RKO (cell line): ENCODE data around the gene ATF7IP2.
"Not testable (repeated sequence)": the region's sequence is repeated elsewhere in the genome, so short reads cannot be mapped to it uniquely, and the experiment has no call there.

Source experiments
- DNase-seq: peaks from one replicate; pipeline ENCODE4 v3.0.0-alpha.2; 2016; ENCODE audit warnings: low spot score

ATF7IP2 gene

DNA sequence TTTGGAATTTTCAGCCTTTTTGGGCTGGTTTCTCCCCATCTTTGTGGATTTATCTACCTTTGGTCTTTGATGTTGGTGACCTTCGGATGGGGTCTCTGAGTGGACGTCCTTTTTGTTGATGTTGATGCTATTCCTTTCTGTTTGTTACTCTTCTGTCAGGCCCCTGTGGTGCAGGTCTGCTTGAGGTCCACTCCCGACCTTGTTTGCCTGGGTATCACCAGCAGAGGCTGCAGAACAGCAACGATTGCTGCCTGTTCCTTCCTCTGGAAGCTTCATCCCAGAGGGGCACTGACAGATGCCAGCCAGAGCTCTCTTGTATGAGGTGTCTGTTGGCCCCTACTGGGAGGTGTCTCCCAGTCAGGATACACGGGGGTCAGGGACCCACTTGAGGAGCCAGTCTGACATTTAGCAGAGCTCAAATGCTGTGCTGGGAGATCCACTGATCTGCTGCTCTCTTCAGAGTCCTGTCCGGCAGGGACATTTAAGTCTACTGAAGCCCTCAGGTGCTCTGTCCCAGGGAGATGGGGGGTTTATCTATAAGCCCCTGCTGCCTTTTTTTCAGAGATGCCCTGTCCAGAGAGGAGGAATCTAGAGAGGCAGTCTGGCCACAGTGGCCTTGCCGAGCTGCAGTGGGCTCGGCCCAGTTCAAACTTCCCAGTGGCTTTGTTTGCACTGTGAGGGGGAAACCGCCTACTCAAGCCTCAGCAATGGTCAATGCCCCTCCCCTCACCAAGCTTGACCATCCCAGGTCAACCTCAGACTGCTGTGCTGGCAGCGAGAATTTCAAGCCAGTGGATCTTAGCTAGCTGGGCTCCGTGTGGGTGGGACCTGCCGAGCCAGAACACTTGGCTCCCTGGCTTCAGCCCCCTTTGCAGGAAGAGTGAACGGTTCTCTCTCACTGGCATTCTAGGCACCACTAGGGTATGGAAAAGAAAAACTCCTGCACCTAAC is 66.6 kb downstream of the ATF7IP2 start:
- not testable (repeated sequence) for DNase-seq

DNA sequence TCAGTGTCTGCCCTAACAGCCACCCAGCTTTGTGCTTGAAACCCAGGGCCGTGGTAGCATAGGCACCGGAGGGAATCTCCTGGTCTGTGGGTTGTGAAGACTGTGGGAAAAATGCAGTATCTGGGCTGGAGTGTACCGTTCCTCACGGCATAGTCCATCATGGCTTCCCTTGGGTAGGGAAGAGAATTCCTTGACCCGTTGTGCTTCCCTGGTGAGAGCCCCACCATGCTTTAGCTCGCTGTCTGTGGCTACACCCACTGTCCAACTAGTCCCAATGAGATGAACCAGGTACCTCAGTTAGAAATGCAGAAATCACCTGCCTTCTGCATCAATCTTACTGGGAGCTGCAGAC is 67.3 kb downstream of the ATF7IP2 start:
- DNase-seq: no peak

DNA sequence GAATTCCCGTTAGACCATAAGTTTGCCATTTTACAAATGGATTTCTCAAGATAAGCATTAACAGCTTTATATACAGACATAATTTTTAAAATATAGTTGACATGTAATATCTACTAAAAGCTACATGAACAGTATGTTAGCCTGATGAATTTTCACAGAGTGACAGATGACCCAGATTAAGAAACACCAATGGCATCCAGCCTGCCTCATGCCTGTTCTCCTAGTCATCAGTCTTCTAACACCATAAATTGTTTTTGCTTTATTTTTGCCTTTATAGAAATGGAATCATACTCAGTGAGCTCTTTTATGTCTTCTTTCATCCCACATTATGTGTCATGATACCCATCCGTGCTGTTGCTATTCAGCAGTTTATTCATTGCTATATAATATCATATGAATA is 80.0 kb downstream of the ATF7IP2 start:
- DNase-seq: no peak

DNA sequence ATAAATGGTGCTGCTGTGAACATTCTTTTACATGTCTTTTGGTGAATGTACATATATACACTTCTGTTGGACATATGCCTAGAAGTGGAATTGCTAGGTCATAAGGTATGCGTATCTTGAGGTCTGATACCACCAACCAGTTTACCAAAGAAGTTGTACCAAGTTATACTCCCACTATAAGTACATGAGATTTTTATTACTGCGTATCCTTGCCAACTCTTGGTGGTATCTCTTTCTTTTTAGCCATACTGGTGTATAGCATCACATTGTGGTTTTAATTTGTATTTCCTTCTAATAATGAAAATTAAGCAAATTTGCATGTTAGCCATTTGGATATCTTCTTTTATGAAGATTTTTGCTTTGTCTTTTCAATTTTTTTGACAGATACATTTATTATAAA is 80.5 kb downstream of the ATF7IP2 start:
- DNase-seq: no peak

DNA sequence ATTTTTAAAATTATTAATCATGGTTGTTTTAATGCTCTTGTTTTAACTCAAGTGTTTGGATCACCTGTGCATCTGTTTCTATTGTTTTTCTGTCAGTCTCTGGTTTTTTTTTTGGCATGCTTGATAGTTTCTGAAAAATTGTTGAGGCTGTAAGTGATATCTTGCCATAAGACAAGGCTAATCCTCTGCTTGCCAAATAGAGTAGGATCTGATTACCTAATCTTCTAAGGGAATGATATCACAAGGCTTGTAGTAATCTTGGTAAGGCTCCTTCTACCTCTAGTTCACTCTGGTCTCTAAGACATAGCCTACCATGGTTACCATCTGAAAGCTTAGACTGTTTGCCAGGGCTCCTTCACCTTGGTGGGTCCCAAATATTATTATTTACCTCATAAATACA is 81.0 kb downstream of the ATF7IP2 start:
- no peak for DNase-seq

DNA sequence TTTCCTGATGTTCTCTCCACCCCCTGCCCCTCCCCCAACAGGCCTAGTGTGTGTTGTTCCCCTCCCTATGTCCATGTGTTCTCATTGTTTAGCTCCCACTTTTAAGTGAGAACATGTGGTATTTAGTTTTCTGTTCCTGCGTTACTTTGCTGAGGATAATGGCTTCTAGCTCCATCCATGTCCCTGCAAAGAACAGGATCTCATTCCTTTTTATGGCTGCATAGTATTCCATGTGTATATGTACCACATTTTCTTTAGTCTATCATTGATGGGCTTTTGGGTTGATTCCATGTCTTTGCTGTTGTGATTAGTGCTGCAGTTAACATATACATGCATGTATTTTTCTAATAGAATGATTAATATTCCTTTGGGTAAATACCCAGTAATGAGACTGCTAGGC is 90.8 kb downstream of the ATF7IP2 start:
- DNase-seq: not testable (repeated sequence)

DNA sequence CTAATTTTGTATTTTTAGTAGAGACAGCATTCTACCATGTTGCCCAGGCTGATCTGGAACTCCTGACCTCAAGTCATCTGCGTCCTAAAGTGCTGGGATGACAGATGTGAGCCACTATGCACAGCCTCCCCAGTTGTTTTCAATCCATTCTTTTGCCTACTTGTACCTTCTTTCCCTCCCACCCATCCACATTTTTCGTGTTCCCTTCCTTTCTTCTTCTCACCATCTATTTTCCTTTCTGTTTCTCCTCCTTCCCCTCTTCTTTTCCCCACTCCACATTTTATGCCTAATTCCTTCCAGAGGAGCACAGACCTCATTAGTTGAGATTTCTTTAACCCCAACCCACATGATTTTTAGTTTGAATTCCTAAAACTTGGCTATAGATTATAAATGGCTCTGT is 94.3 kb downstream of the ATF7IP2 start:
- no peak for DNase-seq

DNA sequence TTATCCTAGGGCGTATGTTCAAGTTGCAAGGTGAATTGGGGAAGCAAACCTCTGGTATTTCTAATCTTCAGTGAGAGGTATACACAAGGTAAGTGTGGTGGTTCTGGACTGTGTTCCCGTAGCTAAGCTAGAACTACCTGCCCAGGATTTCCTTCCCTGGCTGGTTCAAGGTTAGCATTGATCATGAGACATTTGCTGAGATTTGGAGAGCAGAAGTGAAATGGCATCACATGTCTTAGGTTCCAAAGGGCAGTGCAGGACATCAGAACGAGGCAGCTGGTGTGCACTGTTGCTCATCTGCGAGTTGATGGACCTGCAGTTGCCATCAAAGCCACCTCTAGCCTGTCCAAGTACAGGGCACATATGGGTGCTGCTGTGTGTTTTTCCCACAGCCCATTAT is 99.3 kb downstream of the ATF7IP2 start:
- DNase-seq: no peak

DNA sequence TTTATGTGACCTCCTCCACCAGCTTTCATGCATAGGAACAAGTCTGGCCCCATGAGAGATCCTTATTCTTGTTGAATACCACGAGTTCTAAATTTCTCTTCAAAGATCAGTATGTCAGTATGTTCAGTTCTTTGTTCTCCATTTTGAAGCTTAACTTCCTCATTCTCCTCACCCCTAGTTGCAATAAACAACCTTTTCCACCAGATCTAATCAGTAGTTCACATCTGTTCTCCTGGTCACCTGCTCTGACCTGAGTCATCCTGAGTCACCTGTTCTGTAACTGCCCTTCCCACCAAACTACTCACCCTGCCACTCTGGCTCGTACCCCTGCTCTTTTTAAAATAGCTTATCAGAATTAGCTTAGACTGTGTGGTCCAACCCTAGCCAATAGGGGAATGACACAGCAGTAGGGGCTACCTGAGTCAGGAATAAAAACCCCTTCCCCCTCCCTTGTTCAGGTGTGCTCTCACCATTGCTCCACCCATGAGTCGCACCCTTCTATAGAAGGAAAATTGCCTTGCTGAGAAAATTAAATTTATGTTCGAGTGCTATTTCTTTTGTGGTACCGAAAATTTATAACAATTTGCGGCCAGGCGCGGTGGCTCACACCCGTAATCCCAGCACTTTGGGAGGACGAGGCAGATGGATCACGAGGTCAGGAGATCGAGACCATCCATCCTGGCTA is 100.0 kb downstream of the ATF7IP2 start:
- DNase-seq: no peak

DNA sequence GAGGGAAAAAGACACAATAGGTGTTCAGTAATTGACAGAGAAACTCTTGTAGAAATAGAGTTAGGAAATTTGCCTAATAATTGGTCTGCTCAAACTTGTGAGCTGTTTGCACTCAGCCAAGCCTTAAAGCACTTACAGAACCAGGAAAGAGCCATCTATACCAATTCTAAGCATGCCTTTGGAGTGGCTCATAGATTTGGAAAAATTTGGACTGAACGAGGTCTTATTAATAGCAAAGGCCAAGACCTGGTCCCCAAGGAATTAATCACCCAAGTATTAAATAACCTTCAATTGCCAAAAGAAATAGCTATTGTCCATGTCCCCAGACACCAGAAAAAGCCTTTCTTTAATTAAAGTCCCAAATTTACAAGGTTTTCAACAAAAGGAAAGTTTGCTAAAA is 104.3 kb downstream of the ATF7IP2 start:
- DNase-seq: no peak

DNA sequence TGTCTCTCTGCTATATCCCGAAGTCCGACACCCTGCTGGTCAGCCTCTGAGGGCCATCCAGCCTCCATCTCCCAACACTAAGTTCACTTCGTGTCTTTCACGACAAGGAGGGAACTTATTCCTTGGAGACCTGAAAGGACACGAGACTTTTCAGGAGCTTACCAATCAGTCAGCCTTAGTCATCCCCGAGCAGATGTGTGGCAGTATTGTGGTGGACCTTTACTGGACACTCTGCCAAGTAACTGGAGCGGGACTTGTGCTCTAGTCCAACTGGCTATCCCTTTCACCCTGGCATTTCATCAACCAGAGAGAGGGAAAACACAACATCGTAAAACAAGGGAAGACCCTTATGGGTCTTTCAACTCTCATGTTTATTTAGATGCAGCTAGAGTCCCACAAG is 107.4 kb downstream of the ATF7IP2 start:
- no peak for DNase-seq

DNA sequence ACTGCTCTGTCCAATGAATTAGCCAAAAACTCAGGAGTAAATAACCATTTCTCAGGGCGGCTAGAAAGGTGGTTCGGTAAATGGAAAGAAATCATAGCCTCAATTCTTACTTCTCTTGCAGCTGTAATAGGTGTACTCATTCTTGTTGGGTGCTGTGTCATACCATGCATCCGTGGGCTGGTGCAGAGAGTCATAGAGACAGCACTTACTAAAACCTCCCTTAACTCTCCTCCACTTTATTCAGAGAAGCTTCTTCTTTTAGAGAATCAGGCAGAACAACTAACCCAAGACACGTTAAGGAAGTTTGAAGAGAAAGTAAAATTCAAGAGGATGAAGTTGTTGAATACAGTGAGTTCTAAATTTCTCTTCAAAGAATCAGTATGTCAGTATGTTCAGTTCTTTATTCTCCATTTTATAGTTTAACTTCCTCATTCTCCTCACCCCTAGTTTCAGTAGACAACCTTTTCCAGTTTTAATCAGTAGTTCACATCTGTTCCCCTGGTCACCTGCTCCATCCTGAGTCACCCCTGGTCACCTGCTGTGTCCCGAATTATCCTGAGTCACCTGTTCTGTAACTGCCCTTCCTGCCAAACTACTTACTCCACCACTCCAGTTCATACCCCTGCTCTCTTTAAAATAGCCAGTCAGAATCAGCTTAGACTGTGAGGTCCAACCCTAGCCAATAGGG is 108.6 kb downstream of the ATF7IP2 start:
- DNase-seq: no peak

DNA sequence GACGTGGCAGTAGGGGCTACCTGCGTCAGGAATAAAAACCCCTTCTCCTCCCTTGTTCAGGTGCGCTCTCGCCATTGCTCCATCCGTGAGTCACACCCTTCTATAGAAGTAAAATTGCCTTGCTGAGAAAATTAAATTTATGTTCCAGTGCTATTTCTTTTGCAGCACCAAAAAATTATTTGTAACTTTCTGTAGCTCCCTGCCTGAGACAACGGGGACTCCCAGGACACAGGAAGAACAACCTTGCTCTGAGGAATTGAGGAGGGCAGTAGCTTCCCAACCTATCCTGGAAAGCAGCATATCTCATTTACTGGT is 109.1 kb downstream of the ATF7IP2 start:
- no peak for DNase-seq

DNA sequence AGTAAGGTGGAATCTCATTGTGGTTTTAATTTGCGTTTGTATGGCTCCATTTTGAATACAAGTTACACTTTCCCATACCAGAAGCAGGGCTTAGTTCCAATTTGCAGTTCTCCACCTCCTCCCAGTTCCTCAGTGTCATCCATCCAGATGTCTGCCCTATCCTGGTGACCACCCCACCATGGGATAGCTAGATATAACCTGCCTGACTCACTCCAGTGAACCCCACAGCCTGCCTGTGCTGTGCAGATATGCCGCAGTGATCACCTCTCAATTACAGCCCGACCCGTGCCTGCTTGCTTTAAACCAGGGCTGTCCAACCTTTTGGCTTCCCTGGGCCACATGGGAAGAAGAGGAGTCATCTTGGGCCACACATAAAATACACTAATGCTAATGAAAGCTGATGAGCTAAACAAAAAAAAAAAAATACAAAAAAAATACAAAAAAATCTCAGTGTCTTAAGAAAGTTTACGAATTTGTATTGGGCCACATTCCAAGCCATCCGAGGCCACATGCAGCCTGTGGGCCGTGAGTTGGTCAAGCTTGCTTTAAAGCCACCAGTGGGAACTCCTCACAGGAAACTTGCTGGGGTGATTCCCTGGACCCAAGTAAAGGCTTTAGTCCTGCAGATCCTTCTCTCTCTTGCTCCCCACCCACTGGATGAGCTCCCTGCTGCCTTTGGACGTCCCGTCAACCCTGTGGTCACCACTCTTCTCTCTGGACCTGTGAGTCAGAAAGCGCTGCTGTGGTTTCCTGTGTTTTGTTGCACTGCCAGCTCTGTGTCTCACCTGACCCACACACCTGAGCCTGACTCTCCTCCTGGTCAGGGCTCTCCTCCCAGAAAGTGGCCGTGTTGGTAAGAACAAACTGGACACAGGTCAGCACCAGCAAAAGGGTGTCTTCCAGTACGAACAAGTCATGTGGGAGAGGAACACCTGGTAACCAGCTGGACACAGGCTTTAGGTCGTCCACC is 111.6 kb downstream of the ATF7IP2 start:
- DNase-seq: no peak

DNA sequence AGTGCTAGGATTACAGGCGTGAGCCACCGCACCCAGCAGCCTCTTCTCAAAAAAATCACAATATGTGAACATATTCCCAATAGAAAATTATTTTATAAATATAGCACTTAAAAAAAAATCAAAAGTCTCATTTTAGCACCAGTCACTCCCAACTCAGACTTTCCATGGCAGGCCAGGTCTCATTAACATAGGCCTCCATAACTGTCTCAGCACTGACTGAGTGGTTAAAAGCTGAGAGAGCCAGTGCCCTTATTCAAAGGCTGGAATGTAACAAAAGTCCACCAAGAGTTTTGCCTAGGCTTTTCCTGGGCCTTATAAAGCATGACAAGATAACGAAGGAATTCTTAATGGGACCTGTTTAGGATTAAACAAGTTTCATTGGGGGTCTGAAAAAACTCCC is 114.7 kb downstream of the ATF7IP2 start:
- no peak for DNase-seq

DNA sequence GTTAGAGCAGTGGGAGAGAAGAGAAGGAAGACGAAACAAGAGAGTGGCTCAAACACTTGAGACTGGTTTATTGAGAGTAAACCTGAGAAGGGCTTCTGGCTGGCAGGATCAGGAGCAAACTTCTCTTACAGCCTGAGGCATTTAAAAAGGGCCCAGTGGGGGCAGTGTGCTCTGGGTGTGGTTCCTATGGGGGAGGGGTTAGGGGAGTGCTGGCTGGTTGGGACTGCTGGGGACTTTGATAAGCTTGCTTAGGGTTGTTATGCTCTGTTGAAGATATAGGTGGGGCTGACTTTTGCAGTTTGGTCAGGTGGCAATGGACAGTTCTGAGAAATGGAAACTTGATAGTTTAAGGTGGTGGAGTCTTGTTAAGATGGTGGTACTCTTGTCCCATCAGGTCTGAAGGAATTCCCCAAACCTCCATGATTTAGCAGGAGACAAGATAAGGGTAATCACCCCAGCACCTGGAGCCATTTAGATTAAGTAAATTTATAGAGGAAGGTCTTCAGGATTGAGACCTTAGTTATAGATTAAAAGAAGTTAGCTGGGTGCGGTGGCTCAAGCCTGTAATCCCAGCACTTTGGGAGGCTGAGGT is 115.3 kb downstream of the ATF7IP2 start:
- DNase-seq: no peak

DNA sequence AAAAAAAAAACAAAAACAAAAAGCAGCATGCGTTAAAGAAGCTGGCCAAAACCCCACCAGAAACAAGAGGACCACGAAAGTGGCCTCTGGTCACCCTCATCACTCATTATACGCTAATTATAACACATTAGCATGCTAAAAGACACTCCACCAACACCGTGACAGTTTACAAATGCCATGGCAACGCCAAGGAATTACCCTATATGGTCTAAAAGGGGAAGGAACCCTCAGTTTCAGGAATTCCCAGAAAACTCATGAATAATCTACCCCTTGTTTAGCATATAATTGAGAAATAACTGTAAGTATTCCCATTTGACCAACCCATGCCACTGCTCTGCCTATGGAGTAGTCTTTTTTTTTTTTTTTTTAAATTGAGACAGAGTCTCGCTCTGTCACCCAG is 116.9 kb downstream of the ATF7IP2 start:
- no peak for DNase-seq

DNA sequence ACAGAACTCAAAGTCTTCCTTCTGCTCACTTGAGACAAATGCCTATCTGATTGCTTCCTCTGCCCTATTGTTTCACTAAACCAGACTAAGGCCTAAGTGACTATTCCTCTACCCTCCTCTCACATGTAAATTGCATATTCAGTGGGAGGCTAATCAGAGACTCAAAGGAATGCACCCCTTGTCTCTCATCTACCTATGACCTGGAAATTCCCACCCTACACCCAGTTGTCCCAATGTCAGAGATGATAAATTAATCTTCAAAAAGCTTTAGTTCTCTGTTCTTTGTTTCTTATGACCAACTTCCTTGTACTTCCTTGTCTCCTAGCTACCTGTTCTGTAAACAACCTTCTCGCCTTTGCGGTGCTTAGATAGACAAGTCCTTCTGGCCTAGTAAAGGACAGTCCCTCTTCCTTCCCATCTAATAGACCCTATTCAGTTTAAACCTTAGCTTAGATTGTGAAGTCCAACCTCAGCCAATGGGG is 118.6 kb downstream of the ATF7IP2 start:
- DNase-seq: no peak

DNA sequence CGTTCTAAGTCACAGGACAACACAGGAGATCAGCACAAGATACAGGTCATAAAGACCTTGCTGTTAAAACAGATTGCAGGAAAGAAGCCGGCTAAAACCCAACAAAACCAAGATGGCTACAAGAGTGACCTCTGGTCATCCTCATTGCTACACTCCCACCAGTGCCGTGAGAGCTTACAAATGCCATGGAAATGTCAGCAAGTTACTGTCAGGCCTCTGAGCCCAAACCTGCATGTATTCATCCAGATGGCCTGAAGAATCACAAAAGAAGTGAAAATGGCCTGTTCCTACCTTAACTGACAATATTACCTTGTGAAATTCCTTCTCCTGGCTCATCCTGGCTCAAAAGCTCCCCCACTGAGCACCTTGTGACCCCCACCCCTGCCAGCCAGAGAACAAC is 119.4 kb downstream of the ATF7IP2 start:
- not testable (repeated sequence) for DNase-seq

DNA sequence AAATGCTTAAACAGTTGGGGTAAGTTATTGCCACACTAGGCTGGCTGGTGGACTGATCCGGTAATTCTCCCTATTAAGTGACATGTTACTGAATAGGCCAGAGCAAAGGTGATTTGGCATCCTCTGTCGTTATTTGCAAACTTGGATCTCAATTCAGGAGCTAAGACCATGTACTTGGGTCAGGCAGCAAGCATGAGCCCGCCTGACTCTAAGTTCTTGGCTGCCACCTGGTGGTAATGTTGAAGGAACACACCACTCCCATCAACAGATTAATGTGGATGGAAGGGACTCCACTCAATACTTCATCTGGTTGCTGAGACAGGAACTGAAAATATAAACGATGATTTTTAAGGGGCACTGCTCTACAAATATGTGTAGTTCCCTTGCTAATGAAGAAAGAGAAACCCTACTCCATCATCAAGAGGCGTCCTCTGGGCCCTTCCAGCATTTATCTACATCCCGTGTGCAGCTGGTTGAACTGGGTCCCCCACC is 123.7 kb downstream of the ATF7IP2 start:
- peak; percentile 84 for DNase-seq

DNA sequence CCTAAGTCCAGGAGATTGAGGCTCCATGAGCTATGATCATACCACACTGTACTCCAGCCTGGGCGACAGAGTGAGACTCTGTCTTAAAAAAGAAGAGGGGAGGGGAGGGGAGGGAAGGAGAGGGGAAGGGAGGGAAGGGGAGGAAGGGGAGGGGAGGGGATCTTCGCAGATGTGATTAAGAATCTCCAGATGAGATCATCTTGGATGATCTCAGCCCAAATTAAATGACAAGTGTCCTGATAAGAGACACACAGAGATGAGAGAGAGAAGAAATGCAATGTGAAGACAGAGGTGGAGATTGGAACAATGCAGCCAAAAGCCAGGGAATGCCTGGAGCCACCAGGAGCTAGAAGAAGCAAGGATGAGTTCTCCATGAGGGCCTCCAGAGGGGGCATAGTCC is 124.4 kb downstream of the ATF7IP2 start:
- DNase-seq: no peak
